ENCODE measurements around the gene CFI. TPM values are rescaled to one million over a fixed set of nuclear protein-coding genes. Genes with fewer than 3 reads are reported as not detected.

Gene CFI
- total and polyA plus RNA-seq, 9 of the 15 experiments (the other 6 are each of a cell fraction or from before 2014, with no cell fraction given): 0.30 to 8.4 (median 0.95) TPM

DNA sequence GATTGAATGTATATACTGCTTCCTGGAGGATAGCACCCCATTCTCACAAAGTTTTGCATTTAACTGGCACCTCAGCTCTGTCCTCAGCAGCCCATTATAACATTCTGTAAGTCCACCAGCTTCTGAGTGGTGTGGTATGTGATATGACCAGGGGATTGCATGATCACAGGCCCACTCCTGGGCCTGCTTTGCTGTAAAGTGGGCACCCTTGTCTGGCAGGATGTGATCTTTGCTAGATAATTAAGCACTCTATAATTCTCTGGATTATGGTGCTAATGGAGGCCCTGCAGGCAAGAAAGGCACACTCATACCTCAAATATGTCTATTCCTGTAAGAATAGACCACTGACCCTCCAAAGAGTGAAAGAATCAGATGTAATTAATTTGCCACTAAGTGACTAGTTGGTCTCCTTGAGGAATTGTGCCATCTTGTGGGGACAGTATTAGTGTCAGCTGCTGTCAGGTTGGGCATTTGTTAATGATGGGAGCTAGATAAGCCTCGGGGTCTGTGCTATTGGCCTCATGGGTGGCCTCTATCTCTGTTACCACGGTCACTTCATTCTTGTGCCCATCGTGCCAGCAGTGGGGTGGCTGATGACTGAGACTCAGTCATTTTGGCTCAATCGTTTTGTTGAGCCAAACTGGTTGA lies 2.2 kb upstream of the CFI start (continued):
- peak; percentile 66 to 76 for TF ChIP-seq RAD21 (CRISPR knock-in tag; conservative IDR thresholded peaks at IDR 0.05 in 1 of 2, IDR thresholded peaks at IDR 0.05 in 1 of 2)
- TF ChIP-seq, protein P1, sequence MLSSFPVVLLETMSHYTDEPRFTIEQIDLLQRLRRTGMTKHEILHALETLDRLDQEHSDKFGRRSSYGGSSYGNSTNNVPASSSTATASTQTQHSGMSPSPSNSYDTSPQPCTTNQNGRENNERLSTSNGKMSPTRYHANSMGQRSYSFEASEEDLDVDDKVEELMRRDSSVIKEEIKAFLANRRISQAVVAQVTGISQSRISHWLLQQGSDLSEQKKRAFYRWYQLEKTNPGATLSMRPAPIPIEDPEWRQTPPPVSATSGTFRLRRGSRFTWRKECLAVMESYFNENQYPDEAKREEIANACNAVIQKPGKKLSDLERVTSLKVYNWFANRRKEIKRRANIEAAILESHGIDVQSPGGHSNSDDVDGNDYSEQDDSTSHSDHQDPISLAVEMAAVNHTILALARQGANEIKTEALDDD (IDR thresholded peaks at IDR 0.05): 0 out of 2 replicates have a peak, but pooled peaks have one; percentile 20
- peak; percentile 75 for TF ChIP-seq DACH1 (IDR thresholded peaks at IDR 0.05; ENCODE audit: partially characterized antibody)
- TF ChIP-seq, protein P2, sequence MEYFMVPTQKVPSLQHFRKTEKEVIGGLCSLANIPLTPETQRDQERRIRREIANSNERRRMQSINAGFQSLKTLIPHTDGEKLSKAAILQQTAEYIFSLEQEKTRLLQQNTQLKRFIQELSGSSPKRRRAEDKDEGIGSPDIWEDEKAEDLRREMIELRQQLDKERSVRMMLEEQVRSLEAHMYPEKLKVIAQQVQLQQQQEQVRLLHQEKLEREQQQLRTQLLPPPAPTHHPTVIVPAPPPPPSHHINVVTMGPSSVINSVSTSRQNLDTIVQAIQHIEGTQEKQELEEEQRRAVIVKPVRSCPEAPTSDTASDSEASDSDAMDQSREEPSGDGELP (CRISPR knock-in tag; IDR thresholded peaks at IDR 0.05; ENCODE audit: borderline replicate concordance): peak; percentile 45; the same call in 1 of the 2 replicates
- no peak for TF ChIP-seq ZNF41 (CRISPR knock-in tag; conservative IDR thresholded peaks at IDR 0.05)
- TF ChIP-seq STAT5B (CRISPR knock-in tag; IDR thresholded peaks at IDR 0.05): no peak
- no peak for TF ChIP-seq L3MBTL2 (IDR thresholded peaks at IDR 0.05)

All from K562 (cell line).